GM20431 (cell line): Measurements from ENCODE around the gene SAP25.
"Not testable (repeated sequence)": the region's sequence is repeated elsewhere in the genome, so short reads cannot be mapped to it uniquely, and the experiment has no call there.

ENCODE experiments used
- in situ Hi-C: fragments of 300-500 bp; cut with MseI, MboI; formaldehyde crosslinking; loops from one replicate; pipeline ENCODE4 v1.15.0; 2020; ENCODE audit warnings: low sequenced_read_pairs; ENCODE audit not compliant: unreplicated experiment

Gene SAP25

DNA sequence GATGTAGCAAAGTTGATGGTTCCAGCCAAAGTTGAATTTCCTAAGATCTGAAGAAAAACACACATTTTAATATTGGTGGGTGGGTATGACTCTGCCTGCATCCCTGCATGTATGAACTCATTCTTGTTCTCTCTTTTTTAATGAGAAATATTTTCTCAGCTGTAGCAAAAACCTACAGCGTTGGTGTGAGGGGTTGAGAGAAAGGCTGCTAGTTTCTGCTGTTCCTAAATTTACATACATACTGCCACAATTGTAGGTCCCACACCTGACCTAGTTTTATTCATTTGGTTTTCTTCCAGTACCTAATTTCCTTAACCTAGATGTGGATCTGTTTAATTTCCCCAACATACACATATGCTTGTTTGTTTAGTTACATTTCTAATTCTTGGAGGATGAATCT is 30.1 kb downstream of the SAP25 start:
- in situ Hi-C loops, result no loop called here

DNA sequence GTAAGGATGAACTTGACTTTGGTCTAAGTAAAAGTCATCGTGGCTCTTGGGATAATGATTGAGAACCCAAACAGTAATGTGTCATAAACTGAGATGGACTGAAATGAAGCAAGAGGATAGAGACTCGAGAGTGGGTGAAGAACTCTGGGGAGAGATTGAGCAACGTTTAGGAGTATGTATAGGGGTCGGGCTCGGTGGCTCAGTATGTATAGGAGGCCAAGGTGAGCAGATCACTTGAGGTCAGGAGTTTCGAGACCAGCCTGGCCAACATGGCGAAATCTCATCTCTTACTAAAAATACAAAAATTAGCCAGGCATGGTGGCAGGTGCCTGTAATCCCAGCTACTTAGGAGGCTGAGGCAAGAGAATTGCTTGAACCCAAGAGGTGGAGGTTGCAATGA is 32.4 kb downstream of the SAP25 start:
- in situ Hi-C loops, result not testable (repeated sequence)

GRCh38 chr7:100540073-100540723 is 33.5 kb downstream of the SAP25 start:
- in situ Hi-C loops, result no loop called here

DNA sequence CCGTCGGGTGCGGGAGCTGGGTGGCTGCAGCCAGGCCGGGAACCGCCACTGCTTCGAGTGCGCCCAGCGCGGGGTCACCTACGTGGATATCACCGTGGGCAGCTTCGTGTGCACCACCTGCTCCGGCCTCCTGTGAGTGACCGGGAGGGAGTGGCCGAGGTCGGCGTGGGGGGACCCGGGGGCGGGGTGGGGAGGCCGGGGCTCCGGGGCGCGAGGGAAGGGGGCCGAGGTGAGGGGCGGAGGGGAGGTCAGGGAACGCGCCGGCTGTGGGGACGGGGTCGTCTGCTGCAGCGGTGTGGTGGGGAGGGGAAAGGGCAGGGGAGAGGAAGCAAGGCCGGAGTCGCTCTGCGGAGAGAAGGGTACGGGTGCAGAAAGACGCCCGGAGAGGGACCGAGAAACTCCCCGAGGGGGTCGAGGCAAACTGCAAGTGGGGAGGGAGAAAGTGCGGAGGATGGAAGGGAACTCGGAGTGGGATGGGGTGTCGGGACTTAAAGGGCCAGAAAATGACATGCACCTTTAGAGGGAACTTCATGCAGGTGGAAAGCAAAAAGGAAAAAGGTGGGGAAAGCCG is 34.2 kb downstream of the SAP25 start:
- in situ Hi-C loops, result no loop called here

DNA sequence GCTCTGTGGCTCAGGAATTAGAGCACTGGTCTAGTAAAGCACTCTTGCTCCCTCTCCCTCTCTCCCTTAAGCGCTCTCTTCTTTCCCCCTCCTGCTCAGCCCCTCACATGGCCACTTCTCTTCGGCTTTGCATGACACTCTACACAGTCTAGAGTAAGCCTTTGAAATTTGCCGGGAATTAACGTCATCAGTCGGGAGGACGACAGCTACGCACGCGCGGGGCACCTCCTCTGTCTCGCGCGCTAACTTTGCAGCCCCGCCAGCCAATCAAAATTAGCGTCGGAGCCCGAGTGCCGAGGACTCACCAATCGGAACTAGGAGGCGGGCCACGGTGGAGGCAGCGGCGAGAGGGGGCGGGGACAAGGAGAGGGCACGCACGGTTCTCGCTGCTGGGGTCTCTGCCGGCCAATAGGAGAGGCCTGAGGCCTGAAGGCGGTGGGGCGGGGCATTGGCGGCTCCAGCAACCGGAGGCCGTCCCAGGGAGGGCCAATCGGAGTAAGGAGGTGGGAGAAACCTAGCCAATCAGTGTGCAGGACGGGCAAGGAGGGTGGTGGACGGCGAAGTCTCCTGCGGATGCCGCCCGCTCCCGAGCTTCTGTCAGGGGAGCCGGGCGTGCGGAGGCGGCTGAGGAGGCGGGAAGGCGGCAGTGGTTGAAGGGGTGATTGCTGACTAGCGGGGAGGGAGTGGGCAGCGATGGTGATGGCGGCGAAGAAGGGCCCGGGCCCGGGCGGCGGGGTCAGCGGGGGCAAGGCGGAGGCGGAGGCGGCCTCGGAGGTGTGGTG is 34.9 kb downstream of the SAP25 start, which contains the start of gene AGFG2:
AGFG2 (plus strand) TSS at position 550 of the 782 bp plus-strand sequence; CDS start at position 694, 144 bp downstream.
- in situ Hi-C loops, result no loop called here

- in situ Hi-C loops, result no loop called here
Observed at GRCh38 chr7:100538348-100538653, 35.4 kb downstream of the SAP25 start.

DNA sequence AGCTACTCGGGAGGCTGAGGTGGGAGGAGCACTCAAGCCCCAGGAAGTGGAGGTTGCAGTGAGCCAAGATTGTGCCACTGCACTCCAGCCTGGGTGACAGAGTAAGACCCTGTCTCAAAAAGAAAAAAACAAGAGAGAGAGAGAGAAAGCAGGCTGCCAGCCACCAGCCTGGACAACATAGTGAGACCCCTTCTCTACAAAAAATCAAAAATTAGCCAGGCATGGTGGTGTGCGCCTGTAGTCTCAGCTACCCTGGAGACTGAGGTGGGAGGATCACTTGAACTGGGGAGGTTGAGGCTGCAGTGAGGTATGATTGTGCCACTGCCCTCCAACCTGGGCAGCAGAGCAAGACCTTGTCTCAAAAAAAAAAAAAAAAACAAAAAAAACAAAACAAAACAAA is 37.0 kb downstream of the SAP25 start:
- in situ Hi-C loops, result not testable (repeated sequence)

DNA sequence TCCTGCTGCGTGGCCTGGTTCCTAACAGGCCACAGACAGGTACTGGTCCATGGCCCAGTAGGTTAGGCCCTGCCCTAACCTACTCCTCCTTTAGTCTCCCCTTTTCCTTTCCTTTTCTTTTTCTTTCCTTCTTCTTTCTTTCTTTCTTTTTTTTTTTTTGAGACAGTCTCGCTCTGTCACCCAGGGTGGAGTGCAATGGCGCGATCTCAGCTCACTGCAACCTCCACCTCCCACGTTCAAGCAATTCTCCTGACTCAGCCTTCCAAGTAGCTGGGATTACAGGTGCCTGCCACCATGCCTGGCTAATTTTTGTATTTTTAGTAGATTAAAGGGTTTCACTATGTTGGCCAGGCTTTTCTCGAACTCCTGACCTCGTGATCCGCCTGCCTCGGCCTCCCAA is 37.7 kb downstream of the SAP25 start:
- in situ Hi-C loops, result not testable (repeated sequence)

- in situ Hi-C loops, result no loop called here
Observed at GRCh38 chr7:100532165-100533022, 41.3 kb downstream of the SAP25 start.

GRCh38 chr7:100528108-100528866 is 45.4 kb downstream of the SAP25 start:
- in situ Hi-C loops, result not testable (repeated sequence)

- in situ Hi-C loops, result not testable (repeated sequence)
Observed at GRCh38 chr7:100523192-100523591, 50.5 kb downstream of the SAP25 start.
